ENCODE data around the gene PHPT1. TPM values are rescaled to one million over a fixed set of nuclear protein-coding genes. Genes with fewer than 3 reads are reported as not detected.

The PHPT1 gene
- total and polyA plus RNA-seq, 11 donors, result 225 to 717 (median 266) TPM

DNA sequence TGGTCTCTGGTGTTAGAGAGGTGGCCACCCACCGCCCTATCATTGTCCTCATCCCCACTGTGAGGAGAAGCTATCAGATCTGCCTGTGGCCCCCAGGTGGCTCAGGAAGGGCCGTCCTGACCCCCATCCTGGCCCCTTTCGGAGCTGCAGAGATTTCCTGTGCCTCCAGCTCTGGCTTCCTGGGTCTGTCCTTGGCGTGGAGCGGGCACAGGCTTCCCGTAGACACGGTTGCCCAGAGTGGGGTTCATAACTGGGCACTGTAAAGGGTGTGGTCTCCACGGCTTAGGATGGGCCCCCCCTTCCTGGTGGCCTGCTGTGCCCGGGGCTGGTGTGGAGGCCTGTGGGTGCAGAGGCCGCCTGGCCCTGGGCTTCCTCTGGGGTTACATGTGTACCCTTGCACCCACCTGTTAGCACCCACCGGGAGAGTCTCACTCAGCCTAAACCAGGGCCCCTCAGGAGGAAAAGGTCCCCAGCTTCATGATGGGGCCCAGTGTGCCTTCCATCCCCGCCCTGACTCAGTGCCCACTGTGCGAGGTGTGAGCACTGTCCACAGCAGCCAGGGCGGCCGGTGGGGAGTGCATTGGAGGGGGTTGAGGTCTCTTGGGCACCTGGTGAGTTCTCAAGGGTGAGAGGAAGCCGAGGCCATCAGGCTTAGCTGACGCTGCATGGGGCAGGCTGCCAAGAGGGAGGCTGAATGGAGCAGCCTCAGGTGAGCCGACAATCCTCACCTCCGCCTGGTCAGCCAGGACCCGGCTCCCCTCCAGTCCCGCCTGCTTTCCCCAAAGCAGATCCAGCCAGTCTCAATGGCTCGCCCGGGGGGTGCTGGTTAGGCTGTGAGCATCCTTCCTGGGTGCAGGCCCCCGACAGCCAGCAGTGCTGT, 22.3 kb upstream of the PHPT1 start:
- peaks cover 0 to 8% (median 0%) of the 10 kb centered on the region in 12 donors for H3K4me1 ChIP-seq
- WGBS, 4 donors, result 91 to 94% (median 92%) methylated on average over 23 to 24 of the region's 24 CpGs
- intact Hi-C loops (cut with DNase I), result loop anchor here in 1 of 10 donors (5.0 kb wide), 1 partner anchor 190 kb away; no protein-coding TSS in a partner anchor
- DNase-seq (peak in 3 of 5 donors; percentile 14 to 38 (median 30)), ATAC-seq (no peak)
- H3K4me3 ChIP-seq, result no peak overlapping the region
- peaks cover 0 to 85% (median 74%) of the 10 kb centered on the region in 9 donors for H3K36me3 ChIP-seq
- TF ChIP-seq, protein P1, sequence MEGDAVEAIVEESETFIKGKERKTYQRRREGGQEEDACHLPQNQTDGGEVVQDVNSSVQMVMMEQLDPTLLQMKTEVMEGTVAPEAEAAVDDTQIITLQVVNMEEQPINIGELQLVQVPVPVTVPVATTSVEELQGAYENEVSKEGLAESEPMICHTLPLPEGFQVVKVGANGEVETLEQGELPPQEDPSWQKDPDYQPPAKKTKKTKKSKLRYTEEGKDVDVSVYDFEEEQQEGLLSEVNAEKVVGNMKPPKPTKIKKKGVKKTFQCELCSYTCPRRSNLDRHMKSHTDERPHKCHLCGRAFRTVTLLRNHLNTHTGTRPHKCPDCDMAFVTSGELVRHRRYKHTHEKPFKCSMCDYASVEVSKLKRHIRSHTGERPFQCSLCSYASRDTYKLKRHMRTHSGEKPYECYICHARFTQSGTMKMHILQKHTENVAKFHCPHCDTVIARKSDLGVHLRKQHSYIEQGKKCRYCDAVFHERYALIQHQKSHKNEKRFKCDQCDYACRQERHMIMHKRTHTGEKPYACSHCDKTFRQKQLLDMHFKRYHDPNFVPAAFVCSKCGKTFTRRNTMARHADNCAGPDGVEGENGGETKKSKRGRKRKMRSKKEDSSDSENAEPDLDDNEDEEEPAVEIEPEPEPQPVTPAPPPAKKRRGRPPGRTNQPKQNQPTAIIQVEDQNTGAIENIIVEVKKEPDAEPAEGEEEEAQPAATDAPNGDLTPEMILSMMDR (IDR thresholded peaks at IDR 0.05), result no peak
- TF ChIP-seq POLR2A (IDR thresholded peaks at IDR 0.05), result no peak
- no peaks in the 10 kb centered on the region for H3K27me3 ChIP-seq
- no peaks in the 10 kb centered on the region for H3K9me3 ChIP-seq
- H3K27ac ChIP-seq, result no peak overlapping the region

DNA sequence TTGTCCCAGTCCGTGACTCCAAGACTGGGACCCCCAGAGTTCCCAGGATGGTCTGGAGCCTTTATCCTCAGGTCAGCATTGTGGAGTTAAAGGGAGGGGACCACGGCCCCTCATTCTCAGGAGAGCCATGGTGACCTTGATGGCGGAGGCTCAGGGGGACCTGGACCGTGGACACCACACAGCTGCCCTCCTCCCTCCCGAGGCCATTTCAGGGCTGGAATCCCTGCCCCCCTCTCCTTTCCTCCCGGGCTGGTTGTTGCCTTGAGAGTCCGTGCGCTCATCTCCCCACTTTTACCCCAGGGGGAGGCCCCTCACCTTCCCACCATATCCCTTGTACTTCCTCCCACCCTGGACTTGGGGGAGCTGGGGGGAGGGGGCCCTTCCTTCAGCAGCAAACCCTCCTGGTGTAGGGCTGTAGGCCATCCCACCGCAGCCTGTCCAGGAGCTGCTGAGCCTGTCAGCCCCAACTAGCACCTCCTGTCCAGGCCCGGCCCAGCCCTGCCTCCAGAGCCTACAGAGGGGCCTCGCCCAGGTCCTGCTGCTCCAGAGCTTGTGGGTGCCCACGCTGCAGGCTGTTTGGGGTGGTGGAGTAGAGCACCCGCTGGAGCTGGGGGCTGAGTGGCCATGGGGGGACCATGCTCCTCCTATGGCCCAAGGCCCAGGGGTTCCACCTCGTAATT, 21.3 kb upstream of the PHPT1 start:
- Histone ChIP-seq H3K9me3 (no peaks in the 10 kb centered on the region), H3K27ac (no peak overlapping the region), H3K27me3 (no peaks in the 10 kb centered on the region), H3K36me3 (peaks cover 0 to 94% (median 82%) of the 10 kb centered on the region in 9 donors), H3K4me3 (no peak overlapping the region), H3K4me1 (peaks cover 0 to 6% (median 0%) of the 10 kb centered on the region in 12 donors)
- TF ChIP-seq, protein P1 (IDR thresholded peaks at IDR 0.05), result no peak
- TF ChIP-seq POLR2A (IDR thresholded peaks at IDR 0.05), result no peak
- ATAC-seq (no peak), DNase-seq (peak in 2 of 5 donors; percentile 16 to 26)
- 91 to 96% (median 95%) methylated on average over 13 to 14 of the region's 14 CpGs for WGBS, 4 donors
- intact Hi-C loops (cut with DNase I), result loop anchor here in 1 of 10 donors (5.0 kb wide), 1 partner anchor 189 kb away; no protein-coding TSS in a partner anchor

DNA sequence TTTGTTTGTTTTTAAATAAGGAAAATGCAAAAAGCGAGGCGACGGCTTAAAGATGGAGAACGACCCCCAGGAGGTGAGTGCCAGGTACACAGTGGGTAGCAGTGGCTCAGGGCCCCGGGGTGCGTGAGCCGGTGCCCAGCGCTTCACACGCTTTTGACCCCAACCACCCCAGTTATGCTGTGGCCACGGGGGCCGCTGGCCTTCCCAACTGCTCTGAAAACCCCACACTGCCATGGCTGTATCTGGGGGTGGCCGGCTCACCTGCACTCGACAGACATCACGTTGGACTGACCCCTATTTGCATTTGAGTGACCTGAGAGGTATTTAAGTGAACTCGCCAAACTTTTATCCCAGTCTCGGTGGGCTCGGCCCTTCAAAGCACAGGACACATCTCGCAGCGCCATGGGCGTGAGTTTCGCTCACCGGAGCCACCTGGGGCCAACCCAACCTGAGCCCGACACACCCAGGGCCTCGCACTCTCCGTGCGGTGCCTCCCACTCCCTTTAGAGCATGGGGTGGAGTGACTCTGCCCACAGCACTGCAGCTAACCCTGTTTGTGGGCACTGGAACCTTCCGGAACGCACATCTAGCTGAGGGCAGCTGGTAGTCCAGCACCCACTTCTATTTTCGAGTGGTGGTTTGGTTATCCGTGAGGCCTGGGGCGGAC, 20.6 kb upstream of the PHPT1 start:
- Histone ChIP-seq H3K4me3 (no peak overlapping the region), H3K27me3 (no peaks in the 10 kb centered on the region), H3K27ac (no peak overlapping the region), H3K4me1 (peaks cover 0 to 6% (median 0%) of the 10 kb centered on the region in 12 donors), H3K9me3 (no peaks in the 10 kb centered on the region), H3K36me3 (peaks cover 0 to 93% (median 78%) of the 10 kb centered on the region in 9 donors)
- TF ChIP-seq POLR2A (IDR thresholded peaks at IDR 0.05), result no peak
- TF ChIP-seq, protein P1 (IDR thresholded peaks at IDR 0.05), result no peak
- ATAC-seq, result no peak
- peak in 1 of 5 donors; percentile 41 for DNase-seq
- intact Hi-C loops (cut with DNase I), result loop anchor here in 1 of 10 donors (5.0 kb wide), 1 partner anchor 189 kb away; no protein-coding TSS in a partner anchor
- WGBS, 4 donors, result 95 to 96% (median 95%) methylated on average over 31 of the region's 31 CpGs
